HG02571 (cell line): ENCODE results near the gene PPP1R37.

Experiments used
- ATAC-seq: cut with Tn5 transposase; IDR thresholded peaks from one replicate; pipeline ENCODE4 v1.9.1; 2021; ENCODE audit warnings: mild to moderate bottlenecking, moderate library complexity; ENCODE audit not compliant: unreplicated experiment

The PPP1R37 gene

DNA sequence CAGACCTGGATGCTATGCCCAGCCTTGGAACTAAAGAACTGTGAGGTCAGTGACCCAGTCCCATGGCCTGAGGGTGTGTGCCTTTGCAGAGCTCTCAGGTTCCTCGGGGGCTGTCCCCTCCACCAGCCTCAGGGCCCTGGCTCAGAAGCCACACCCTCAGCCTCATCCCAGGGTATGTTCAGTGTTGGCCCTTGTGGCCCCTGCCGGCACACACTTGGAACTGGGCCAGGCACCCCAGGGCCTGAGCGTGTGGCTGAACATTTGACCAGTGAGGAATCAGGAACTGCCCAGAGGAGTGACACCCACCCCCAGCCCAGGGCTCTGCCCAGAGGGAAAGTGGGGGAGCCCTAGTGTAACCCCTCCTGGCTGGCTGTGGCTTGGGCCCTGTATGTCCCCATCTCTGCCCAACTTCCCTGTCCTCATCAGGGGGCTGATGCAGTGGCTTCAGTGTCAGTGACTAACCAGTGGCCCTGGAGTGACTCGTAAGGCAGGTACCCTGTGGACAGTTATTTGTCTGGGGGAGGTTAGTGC, 57.8 kb downstream of the PPP1R37 start:
- no peak for ATAC-seq

DNA sequence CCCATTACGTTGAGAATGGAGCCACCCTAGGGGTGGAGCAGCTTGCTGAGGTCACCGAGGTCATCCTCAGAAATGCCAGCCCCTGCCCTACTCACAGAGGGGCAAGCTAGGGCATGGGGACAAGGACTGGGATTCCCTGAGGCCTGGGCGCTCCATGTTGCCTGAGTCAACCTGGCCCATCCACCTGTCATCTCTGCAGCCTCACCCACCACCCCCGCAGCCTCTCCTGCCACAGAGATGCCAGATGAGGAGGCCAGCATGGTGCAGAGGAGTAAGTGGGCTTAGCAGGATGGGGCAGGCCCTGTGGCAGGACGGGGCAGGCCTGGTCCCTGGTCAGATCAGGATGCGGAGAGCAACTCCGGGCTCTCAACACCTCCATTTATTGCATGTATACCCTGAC, 58.3 kb downstream of the PPP1R37 start:
- ATAC-seq: no peak

DNA sequence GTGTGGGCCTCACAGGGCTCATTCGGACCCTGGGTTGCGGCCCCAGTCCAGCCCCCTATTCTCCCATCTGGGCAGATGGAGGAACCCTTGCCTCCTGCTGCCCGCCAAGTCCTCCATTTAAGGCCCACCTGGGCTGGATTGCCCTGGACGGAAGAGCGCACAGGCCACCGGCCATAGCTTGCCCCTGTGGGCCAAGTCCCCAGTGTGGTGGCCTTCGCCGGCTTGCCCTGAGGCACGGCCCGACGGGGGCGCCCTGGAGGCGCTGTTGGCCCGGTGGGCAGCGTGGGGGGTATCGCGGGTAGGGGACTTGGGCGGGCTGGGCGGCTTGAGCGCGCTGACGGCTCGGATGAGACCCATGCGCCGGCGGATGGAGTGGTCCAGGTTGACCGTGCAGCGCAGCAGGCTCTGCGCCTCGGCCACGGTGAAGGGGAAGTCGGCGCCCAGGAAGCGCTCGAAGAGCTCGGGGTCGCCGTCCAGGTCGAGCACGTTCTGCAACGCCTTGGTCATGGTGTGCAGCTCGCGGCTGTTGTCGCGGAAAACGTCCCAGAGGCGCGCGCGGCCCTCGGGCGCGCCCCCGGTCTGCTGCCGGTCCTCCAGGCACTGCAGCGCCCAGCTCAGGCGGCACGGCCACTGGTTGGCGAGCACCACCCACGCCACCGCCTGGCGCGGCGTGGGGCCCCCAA, 59.0 kb downstream of the PPP1R37 start:
- ATAC-seq: no peak

DNA sequence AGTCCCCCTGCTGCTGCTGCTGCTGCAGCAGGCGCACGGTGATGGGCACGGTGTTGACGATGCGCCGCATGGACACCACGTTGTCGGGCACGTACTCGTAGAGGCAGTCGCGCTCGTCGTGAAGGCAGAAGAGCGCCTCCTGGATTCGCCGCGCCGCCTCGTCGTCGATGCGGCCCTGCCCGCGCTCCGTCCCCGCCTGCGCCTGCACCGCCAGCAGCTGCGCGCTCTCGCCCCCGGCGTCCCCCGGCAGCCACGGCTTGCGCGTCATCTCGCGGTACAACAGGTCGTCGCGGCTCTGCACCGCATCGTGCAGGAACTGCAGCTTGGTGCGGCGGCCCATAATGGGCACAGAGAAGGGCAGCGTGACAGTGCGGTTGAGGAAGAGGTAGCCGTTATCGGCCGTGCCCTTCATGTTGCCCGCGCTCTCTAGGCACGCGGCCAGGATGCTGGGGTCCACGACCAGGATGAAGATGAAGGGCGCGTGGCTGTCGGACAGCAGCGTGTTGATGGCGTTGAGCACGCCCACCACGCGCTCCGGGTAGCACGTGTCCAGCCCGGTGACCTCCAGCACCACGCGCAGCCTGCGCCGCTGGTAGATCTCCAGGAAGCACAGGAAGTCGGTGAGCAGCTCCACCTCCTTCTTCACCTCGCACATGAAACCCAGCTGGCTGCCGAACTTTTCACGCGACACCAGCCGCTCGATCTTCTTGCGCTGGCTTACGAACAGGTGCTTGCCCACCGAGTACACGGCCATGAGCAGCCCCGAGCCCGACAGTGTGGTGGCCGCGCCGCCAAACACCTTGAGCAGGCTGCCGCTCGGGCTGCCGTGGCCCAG, 59.7 kb downstream of the PPP1R37 start:
- no peak for ATAC-seq

DNA sequence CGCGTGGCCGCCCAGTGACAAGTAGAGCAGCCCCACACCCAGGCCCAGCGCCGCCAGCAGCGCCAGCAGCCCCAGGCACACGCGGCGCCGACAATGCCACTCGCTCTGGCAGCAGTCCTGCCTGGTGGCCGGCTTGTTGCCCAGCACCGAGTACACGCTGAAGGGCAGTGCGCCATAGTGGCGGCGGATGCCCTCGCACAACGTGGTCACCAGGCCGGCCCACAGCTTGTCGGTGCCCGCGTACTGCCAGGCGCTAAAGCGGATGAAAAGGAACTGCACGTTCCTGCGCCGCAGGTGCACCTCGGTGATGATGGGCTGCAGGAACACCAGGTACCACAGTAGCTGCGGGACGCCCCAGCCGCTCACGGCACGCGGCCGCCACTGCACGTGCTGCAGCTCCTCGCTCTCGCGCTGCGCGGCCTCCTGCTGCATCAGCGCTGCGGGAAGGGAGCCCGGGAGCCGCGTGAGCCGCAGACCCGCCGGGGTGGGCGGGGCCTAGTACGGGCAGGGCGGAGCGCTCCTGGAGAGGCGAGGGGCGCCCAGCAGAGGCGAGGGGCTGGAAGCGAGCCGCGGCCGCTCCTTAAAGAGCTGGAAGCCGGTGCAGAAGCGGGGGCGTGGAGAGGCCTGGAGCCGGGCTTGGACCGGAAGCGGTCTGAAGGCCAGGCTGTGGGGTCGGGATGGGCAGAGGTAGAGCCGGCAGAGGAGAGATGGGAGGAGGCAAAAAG, 60.5 kb downstream of the PPP1R37 start:
- no peak for ATAC-seq

DNA sequence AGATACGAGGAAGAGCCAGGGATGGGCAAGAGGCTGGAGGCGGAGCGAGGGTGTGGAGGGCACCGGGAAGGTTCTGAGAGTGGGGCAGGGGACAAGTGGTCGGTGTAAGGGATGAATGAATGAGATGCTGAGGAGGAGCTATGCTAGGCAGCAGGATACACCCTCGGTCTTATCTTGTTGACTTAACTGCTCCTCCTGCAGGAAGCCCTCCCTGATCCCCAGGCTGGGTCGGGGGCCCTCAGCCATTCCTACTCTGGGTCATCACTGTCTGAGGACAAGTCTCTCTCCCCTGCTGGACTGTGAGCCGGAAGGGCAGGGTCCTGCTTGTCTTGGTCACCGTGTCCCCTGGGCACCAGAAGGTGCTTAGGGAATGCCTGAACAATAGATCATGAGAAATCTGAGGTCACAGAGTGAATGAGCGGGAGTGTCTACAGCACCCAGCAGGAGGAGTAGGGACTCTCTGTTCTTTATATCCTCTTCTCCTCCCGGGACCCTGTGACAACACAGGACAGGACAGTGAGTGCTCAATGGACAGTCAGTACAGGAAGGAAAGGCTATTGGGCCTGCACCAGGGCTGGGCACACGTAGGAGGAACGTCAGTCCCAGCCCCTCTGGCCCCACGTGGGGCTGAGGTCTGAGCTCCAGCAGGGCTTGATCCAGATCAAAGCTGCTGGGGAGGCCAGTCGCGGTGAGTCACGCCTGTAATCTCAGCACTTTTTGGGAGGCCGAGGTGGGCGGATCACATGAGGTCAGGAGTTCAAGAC, 61.3 kb downstream of the PPP1R37 start:
- no peak for ATAC-seq

DNA sequence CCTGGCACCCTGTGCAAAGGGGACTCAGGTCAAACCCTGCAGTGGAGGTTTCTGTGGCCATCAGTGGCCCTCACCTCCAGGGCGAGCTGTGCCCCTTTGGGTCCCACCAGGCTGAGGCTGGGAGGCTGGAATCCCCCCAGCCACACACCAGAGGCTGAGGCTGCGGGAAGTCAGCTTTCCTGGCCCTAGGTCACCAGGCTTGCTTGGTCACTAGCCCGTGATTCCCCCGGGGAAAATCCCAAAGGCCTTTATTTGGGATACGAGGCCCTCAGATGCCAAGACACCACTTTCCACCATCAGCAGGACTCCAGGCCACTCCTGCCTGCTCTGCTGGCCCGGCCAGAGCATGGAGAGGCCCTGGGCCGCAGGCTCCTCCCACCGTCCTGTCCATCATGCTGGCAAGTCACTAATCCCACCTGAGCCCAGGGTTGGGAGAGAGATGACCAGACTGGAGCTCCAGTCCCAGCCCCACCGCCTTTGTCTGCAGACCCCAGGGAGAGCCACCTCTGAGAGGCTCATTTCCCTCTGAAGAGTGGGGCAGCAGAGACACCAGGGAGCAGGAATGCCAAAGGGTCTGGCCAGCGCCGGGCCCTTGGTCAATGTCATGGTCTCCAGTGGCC, 63.1 kb downstream of the PPP1R37 start:
- ATAC-seq: no peak

DNA sequence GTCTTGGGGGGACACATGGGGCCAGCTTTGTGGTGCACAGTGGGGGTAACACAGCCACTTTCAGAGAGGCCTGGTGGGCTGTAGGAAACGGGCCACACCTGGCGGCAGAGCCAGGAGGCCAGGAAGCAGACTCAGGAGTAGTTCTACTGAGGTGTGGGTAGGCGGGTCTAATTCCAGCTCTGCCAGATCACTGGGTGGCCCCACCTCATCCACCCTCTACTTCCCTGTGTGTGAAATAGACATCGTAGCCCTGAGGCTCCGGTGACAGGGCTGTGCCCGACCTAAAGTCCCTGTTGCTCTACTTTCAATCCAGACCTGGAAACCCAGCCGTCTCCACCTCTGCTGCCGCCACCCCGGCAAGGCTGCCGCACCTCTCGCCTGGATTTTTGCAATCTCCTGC, 63.8 kb downstream of the PPP1R37 start:
- ATAC-seq: no peak

DNA sequence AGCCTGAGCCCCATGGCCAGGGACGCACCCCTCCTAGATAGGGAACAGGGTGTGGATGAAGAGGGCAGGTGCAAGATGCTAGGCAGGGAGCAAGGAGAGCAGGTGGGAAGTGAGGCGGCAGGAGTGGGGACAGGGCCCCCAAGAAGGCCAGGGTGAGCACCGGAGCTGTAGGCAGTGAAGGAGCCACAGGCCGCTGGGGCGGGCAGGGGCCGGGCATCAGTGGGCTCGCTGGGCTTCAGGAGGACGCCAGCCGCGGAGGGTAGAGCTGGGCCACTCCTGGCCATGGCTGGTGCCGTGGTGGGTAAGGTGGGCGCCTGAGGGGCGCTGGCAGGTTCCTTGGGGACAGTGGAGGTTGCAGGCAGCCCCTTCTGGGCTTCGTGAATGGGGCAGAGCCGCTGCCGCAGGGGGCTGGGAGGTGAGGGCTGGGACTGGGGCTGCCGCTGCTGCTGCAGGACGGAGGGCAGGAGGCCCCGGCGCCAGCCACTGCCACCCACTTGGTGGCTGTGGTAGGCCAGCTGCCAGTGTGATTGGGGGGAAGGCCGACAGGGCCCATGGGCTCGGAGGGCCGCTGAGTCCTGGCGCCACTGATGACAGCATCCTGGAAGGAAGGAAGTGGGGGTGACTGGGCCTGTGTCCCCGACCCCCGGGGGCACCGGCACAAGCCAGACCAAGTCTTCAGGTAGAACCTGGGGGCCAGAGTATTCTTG, 65.7 kb downstream of the PPP1R37 start:
- ATAC-seq: no peak

DNA sequence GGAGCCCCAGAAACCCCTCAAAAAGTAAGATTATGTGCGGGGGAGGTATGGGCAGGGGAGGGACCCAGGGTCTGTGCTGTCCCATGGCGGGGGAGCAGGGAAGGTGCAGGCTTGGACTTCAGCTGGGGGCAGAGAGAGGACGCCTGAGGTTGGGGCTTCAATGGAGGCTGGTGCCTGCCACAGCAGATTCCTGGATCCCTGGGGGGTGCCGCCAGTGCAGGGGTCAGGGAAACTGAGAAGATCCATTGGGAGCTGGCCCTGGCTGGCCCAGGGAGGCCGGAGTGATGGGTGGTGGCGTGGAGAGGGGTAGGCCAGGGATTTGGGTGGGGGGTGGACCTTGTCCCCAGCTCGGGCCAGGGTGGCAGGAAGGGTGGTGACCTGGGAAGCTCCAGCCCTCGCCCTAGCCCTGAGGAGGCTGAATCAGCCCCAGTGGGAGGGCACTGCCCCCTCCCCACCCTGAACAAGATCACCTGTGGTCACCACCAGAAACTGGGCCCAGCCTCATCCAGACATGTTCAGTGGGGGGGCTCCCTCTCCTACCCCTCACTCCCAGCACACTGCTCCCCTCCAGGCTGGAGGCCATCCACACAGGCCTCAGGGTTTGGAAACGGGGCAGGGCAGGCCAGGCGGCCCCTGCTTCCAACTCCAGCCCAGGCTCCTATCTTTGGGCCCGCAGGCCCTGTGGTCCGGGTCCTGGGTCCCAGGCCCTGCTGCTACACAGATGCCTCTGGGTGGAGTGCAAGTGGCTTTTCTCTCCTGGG, 66.4 kb downstream of the PPP1R37 start:
- ATAC-seq: no peak

DNA sequence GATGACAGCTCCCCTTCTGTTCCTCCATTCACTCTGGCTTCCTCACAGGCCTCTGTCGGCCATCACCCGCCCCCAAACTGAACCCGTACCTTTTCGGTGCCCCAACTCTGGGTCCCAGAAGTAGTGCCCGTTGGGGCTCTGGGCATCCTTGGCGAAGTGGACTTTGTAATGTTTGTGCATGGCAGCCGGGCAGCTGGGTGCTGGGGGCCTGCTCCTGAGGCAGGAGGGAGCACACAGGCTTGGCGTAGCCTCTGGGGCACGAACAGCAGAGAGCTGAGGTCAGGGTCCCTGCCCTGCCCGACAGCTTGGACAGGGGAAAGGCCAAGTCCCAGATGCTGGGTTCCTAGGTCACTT, 67.0 kb downstream of the PPP1R37 start:
- ATAC-seq: no peak

DNA sequence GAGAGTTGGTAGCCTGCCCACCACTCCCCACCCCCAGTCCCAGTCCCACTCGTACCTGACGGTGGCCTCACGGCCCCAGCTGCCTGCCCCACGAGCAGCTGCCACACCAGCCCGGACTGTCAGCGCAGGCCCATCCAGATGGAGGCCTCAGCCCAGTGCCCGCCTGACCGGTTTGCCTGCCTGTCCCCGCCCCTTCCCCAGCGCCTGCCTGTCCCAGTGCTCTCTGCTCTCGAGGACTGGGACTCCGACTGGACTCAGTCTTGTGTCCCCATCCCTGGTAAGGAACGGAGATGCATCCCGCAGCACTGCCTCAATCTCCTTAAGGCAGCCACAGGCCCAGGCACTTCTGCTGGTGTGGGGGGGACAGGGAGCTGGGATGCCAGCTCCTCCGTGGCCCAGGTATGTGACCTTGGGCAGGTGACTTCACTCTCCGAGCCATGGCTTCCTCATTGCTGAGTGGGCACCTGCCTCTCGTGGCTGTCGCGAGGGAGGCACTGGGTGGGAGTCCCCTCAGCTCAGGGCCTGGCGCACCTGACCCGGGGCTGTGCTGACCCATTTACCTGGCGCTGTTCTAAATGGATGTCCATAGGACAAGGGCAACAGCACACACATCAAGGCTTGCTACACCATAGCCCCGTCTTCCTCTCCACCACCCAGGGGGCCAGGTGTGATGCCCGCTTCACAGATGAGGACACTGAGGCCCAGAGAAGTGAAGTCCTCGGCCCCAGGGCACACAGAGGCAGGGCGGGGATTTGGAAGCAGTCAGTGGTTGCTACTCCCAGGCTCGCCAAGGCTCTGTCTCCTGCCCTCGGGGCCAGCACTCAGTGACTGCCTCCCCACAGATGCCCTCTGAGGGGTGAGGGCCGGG, 68.1 kb downstream of the PPP1R37 start, which contains the start of gene NKPD1:
NKPD1 (minus strand) TSS at position 113 of the 868 bp plus-strand sequence. CDS start 832 bp downstream, outside the sequence.
- ATAC-seq: no peak

DNA sequence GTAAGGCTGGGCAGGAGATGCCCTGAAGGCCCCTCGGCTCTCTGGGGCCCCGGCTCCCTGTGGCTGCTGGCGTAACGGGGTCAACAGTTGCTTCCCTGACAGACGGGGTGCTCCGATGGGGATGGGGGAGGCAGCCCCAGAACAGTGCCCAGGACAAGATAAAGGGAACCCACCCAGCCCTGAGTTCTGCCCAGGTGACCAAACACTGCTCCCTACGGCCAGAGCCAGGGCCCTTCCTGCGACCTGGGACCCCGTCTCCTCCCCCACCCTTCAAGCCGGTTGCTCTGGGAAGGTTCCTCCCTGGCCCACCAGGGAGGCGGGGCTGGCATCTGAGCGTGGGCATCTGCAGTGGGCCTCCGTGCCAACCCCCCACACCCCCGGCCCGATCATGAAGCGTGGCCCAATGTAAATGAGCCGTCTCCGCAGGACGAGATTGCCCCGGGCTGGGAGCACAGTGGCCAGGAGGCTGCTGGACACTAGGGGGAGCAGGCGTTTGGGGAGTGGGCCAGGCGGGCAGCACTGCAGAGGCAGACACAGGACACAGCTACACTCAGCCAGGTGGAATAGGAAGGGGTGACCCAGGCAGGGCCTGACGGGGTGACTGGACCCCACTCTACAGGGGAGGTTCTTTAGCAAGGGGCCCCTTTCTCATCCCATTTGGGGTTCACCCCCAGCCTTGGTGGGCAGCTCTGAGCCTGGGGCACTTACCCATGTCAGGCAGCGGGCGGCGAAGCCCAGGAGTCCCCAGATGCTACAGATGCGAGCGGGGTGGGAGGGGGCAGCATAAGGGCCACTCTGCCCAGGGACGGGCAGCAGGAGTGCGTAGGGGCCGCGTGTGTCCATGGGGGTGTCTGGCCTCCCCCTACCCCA, 69.0 kb downstream of the PPP1R37 start:
- no peak for ATAC-seq

DNA sequence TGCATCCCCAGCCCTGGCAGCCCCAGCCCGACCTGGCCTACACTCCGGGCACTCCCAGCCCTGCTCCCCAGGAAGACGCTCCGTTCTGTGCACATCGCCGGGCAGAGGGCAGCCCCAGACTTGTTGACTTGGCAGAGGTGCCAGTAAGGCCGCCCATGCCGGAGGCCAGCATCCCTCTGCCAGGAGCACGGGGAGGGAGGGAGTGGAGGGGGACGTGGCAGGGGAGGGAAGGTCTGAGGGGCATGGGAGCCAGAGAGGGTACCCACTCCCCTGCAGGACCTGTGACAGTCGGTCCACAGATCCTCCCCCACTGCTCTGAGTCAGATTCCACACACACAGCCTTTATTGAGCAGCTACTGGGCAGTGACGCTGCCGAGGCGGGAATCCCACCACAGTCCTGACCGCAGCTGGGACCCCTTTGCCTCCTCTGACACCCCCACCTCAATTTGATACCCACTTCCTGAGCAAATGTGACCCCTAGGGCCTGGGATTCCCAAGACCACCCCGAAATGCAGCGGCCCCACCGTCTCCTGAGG, 69.7 kb downstream of the PPP1R37 start:
- no peak for ATAC-seq

DNA sequence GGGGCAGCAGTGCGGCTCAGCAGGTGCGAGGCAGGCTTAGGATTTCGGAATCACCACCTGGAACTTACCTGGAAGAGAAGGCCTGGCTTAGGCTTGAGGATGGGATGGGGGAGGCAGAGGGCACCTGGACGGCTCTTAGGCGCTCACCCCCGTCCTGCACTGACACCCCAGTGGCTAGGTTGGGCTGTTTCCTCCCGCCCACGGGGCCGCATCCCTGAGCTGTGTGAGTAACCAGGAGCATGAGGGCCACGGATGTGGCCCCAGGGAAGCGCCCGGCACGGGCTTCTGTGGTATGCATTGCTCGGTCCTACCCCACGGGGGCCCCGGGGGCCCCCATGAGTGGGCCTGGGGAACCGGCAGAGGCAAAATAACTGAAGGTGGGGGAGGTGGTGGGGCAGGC, 70.2 kb downstream of the PPP1R37 start:
- ATAC-seq: no peak

DNA sequence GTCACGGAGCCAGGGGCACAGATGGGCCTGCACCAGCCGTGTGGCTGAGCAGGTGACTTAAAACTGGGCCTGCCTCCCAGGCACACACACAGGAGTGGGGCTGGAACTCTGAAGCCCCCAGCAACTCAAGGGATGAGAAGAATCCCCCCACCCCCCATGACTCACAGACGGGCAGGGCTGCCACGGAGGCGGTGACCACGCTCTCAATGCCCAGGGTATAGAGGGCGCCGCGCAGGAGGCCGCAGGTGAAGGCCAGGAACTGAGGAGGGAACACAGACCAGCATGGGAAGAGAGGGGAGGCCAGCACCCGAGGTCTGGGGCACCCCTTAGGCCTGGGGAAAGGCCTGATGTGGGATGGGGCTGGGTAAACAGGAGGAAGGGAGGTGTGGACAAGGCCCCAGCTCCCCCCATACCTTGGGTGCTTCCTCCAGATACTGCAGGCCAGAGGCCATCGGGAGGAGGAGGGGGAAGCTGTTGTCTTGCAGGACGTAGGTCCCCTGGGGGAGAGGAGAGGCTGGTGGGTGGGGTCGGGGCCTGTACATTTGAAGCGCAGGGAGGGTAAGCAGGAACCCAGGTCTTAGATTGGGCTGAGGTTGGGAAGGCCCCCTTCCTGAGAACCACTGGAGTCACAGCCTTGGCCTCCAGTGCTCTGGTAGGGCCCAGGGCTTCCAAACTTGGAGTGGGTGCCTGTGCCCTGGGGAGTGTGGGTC, 70.9 kb downstream of the PPP1R37 start:
- no peak for ATAC-seq
